Upper lobe of right lung (tissue), 1 donor: Measurements from ENCODE around the gene HOXA10. TPM values are rescaled to one million over a fixed set of nuclear protein-coding genes. Genes with fewer than 3 reads are reported as not detected.
A peak's percentile ranks its signal among the peaks of the same experiment; 100 is the strongest.

Source experiments
- ATAC-seq: fragments of 200-7000 bp; cut with Tn5 transposase; one replicate; pipeline ENCODE4 v1.9.1; 2020; ENCODE audit warnings: mild to moderate bottlenecking, moderate library complexity
- DNase-seq: peaks from one replicate; pipeline ENCODE4 v3.0.0-alpha.2; 2020
- H3K27ac ChIP-seq: fragments of 200-600 bp; one replicate; pipeline ENCODE4 v1.8.0; 2022
- H3K27me3 ChIP-seq: fragments of 200-600 bp; one replicate; pipeline ENCODE4 v1.8.0; 2022; ENCODE audit warnings: mild to moderate bottlenecking
- H3K36me3 ChIP-seq: fragments of 200-600 bp; one replicate; pipeline ENCODE4 v1.8.0; 2022
- H3K4me1 ChIP-seq: fragments of 200-600 bp; one replicate; pipeline ENCODE4 v1.8.0; 2022
- H3K4me3 ChIP-seq: fragments of 200-600 bp; one replicate; pipeline ENCODE4 v1.8.0; 2022; ENCODE audit warnings: mild to moderate bottlenecking
- H3K9me3 ChIP-seq: fragments of 200-600 bp; one replicate; pipeline ENCODE4 v1.8.0; 2022
- intact Hi-C: fragments of 100-400 bp; cut with DNase I; formaldehyde crosslinking; loops from one replicate; pipeline ENCODE4 v1.11.0; 2022
- total RNA-seq: library from RNA; stranded (reverse); fragmentation: NEBNext Ultra II Directional; extraction: Animal tissue kit (Norgen Biotek cat#: 25700); gene quantifications from one replicate; pipeline ENCODE4 v1.2.1, GENCODE V29; 2021
- TF ChIP-seq, protein P1 (sequence below): fragments of 200-600 bp; IDR thresholded peaks from one replicate; pipeline ENCODE4 v1.8.0; 2022; ENCODE audit warnings: antibody characterized with exemption
- donor health status: DM: no; HTN: yes; CAD: no; lungs with severe emphysema.

Gene HOXA10
- total RNA-seq, 1 donor from 2014 or later = 0.38 TPM

DNA sequence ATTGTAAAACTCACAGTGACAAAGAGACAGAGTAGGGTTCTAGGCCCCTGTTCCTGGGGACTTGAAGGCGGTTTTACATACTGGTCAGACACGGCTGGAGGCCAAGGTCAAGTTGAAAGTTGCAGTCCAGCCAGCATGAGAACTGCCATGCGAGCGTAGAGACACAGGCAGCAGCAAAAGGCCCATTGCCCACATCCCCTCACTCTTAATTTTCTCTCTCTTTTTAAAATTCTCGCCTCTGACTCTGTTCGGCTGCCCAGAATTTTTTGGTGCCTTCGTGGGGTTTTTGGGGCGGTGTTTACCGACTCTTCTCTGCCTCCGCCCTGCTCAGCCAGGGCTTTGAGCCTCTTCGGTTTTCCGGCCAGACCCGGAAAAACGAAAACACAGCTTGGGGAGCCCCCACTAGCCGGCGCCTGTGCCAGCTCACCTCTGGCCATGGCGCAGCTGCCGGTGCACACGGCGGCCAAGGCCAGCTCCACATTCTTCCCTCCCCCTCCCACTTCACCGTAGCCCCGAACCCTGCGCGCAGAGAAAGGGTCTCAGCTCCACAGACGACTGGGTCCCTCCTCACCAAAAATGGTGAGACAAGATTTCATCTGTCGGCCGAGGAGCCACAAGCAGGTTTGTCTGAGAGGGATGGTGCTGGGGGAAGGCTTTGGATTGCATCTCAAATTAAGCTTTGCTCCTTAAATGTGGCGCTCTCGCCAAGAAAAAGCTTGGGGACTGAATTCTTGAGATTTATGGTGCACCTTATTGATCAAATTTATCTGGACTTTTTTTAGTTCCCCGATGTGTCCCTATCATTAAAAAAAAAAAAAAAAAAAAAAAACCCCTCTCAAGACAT is 28.1 kb upstream of the HOXA10 start:
- Histone ChIP-seq H3K4me1 (peaks cover 24% of the 10 kb centered on the region), H3K9me3 (no peaks in the 10 kb centered on the region), H3K4me3 (no peak overlapping the region), H3K27me3 (peaks cover 96% of the 10 kb centered on the region), H3K27ac (no peak overlapping the region), H3K36me3 (no peaks in the 10 kb centered on the region)
- no peak for ATAC-seq
- TF ChIP-seq, protein P1, sequence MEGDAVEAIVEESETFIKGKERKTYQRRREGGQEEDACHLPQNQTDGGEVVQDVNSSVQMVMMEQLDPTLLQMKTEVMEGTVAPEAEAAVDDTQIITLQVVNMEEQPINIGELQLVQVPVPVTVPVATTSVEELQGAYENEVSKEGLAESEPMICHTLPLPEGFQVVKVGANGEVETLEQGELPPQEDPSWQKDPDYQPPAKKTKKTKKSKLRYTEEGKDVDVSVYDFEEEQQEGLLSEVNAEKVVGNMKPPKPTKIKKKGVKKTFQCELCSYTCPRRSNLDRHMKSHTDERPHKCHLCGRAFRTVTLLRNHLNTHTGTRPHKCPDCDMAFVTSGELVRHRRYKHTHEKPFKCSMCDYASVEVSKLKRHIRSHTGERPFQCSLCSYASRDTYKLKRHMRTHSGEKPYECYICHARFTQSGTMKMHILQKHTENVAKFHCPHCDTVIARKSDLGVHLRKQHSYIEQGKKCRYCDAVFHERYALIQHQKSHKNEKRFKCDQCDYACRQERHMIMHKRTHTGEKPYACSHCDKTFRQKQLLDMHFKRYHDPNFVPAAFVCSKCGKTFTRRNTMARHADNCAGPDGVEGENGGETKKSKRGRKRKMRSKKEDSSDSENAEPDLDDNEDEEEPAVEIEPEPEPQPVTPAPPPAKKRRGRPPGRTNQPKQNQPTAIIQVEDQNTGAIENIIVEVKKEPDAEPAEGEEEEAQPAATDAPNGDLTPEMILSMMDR = no peak
- no peak for DNase-seq
- intact Hi-C loops = loop anchor here (10.0 kb wide), 2 partner anchors 373 to 713 kb away; no protein-coding TSS in a partner anchor

- intact Hi-C loops = loop anchor here (10.0 kb wide), 2 partner anchors 373 to 713 kb away; no protein-coding TSS in a partner anchor
- Histone ChIP-seq H3K27ac (no peak overlapping the region), H3K4me1 (peaks cover 24% of the 10 kb centered on the region), H3K36me3 (no peaks in the 10 kb centered on the region), H3K4me3 (no peak overlapping the region), H3K9me3 (no peaks in the 10 kb centered on the region), H3K27me3 (peaks cover 96% of the 10 kb centered on the region)
- TF ChIP-seq, protein P1 = no peak
- no peak for DNase-seq
- ATAC-seq = no peak
These were observed 27.5 kb upstream of the HOXA10 start for GRCh38 chr7:27201580-27202017.

DNA sequence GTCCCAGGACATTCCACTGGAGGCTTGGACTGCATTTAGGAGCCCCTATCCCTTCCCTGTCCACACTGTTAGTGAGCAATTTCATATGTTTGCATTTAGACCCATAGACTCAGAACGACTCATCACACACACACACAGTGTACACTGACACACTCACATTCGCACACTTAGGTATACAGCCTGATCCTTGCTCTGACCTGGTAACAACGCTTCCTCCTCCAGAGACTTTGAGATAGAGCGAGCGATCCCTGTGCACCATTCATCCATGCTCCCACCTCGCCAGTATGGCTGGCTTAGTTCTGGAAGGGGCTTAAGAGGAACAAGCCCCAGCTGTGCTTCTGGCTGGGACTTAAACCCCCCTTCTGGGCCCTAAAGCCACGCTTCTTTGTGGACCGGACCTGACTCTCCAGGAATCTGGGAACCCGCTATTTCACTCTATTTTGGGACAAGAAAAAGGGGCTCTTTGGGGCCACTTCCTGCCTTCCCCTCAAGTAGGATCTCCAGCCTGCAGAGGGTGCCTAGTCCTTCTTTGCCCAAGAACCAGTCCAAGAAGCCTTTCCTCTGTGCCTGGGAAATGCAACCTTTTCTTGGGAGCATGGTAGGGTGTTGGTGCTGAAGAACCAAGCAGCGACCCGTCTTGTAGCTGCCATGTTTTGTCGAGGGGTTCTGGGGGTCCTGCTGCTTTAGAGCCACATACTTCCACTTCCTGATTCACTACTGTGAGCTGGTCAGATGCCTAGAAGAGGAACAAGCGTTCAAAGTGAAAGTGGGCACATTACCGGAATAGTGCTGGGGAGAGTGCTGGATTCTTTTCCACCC is 26.9 kb upstream of the HOXA10 start:
- Histone ChIP-seq H3K27me3 (peaks cover 96% of the 10 kb centered on the region), H3K27ac (no peak overlapping the region), H3K9me3 (no peaks in the 10 kb centered on the region), H3K36me3 (no peaks in the 10 kb centered on the region), H3K4me1 (peaks cover 24% of the 10 kb centered on the region), H3K4me3 (no peak overlapping the region)
- TF ChIP-seq, protein P1 = no peak
- ATAC-seq = peak; percentile 60
- no peak for DNase-seq
- intact Hi-C loops = loop anchor here (10.0 kb wide), 2 partner anchors 374 to 714 kb away; no protein-coding TSS in a partner anchor

DNA sequence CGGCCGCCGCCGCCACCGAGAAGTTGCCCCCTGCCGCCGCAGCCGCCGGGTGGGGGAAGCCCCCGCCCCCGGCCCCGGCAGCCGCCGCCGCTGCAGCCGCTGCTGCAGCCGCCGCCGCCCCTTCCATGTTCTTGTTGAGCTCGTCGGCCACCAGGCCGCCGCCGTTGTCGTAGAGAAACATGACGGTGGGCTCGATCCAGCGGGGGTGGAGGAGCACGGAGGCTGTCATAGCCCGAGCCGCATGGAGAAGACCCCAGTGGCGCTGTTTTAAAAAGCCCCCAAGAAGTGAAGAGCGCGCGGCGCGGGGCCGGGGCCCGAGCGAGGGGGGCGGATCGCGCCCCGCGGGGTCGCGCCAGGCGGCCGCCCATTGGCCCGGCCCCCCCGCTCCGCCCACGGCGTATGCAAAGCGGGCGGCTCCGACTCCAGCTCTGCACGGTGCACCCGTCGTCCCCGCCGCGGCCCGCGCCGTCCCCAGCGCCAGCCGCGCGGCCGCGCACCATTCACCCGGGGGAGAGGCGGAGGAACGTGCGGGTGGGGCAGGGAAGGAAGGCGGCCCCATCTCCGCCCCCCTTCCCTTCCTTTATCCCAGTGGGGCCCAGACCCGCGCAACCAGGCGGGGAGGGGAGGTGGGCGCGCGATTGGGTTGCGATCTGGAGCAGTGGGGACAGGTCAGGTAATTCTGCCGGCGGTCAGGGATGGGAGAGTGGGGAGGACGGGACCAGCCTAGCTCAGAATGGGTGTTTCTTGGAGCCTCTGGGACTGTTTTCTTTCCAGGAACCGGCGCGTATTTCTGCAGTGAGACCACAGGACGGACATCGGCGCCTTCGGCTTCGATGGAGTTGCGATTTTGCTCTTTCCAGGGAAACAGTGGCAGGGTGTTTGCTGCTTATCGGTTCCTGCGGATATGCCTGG is 26.0 kb upstream of the HOXA10 start, which contains the start of gene HOXA13:
TSS of gene HOXA13 (minus strand) at position 243 of the 912 bp plus-strand sequence. CDS start at position 229, 14 bp downstream.
- Histone ChIP-seq H3K27ac (no peak within 1 kb of the TSS), H3K27me3 (peaks cover 96% of the 10 kb centered on the region), H3K36me3 (no peaks in the 10 kb centered on the region), H3K4me3 (peak within 1 kb of the TSS; percentile 25), H3K4me1 (peaks cover 18% of the 10 kb centered on the region), H3K9me3 (no peaks in the 10 kb centered on the region)
- DNase-seq (peak; percentile 57), ATAC-seq (peak; percentile 30)
- intact Hi-C loops = loop anchor here (10.0 kb wide), 2 partner anchors 375 to 715 kb away; no protein-coding TSS in a partner anchor
- TF ChIP-seq, protein P1 = no peak
